Measurements from ENCODE around the gene CORO2B.

DNA sequence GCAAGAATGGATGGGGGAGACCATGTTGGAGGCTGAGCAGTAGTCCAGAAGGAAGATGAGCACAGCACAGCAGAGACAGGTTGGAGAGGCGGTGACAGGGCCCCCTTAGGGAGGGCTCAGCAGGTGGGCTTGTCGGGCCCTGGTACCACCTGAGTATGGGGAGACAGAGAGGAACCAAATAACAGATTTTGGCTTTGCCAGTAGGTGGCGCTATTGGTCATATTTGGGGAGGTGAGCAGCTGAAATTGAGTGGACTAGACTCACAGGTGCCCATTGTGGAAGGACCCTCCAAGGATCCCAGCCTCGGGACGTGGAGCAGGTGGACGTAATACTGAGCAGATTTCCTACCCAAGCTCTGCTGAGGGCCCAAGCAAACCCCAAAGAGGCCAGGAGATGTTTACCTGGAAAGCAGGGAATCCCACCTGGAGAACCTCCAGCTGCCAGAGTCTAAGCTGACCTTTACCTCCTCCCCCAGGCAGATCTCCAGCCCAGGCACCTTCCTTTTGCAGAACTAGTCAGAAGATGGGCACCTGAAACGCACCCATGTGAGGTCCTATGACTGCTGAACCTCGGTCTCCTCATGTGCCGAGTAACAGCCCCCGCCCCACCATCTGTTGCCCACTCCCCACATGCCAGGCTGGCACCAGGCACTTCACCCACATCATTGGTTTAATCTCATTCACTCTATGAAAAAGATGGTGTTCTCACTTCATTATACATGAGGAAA lies 24.6 kb upstream of the CORO2B start:
- TF ChIP-seq POLR2AphosphoS5 (IDR thresholded peaks at IDR 0.05) = no peak
- TF ChIP-seq, protein P1, sequence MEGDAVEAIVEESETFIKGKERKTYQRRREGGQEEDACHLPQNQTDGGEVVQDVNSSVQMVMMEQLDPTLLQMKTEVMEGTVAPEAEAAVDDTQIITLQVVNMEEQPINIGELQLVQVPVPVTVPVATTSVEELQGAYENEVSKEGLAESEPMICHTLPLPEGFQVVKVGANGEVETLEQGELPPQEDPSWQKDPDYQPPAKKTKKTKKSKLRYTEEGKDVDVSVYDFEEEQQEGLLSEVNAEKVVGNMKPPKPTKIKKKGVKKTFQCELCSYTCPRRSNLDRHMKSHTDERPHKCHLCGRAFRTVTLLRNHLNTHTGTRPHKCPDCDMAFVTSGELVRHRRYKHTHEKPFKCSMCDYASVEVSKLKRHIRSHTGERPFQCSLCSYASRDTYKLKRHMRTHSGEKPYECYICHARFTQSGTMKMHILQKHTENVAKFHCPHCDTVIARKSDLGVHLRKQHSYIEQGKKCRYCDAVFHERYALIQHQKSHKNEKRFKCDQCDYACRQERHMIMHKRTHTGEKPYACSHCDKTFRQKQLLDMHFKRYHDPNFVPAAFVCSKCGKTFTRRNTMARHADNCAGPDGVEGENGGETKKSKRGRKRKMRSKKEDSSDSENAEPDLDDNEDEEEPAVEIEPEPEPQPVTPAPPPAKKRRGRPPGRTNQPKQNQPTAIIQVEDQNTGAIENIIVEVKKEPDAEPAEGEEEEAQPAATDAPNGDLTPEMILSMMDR (IDR thresholded peaks at IDR 0.05) = peak; percentile 57 to 72 (median 66)
- TF ChIP-seq POLR2A (IDR thresholded peaks at IDR 0.05) = no peak
- no peak for TF ChIP-seq EP300 (IDR thresholded peaks at IDR 0.05)
